Duodenal mucosa (tissue), 2 donors: ENCODE measurements around the gene PYGB.

ENCODE experiments used
- H3K27ac ChIP-seq: one replicate; pipeline ENCODE4 v1.7.0; 2013; ENCODE audit warnings: low read depth, low read length
- H3K27me3 ChIP-seq, 2 donors: one replicate each; pipeline ENCODE4 v1.7.0; 2013; ENCODE audit warnings: low read length in 2 of 2, control low read depth in 1 of 2; ENCODE audit not compliant: insufficient read depth in 2 of 2, control insufficient read depth in 1 of 2
- H3K36me3 ChIP-seq, 2 donors: one replicate each; pipeline ENCODE4 v1.7.0; 2013; ENCODE audit warnings: low read length in 2 of 2, control low read depth in 1 of 2; ENCODE audit not compliant: insufficient read depth in 2 of 2, control insufficient read depth in 1 of 2
- H3K4me1 ChIP-seq, 2 donors: one replicate each; pipeline ENCODE4 v1.7.0; 2013; ENCODE audit warnings: low read length in 2 of 2, control low read depth in 1 of 2; ENCODE audit not compliant: insufficient read depth in 2 of 2, control insufficient read depth in 1 of 2
- H3K4me3 ChIP-seq, 2 donors: one replicate each; pipeline ENCODE4 v1.7.0; 2013; ENCODE audit warnings: low read length in 2 of 2, low read depth in 1 of 2
- H3K9ac ChIP-seq, 2 donors: one replicate each; pipeline ENCODE4 v1.7.0; 2013; ENCODE audit warnings: low read length in 2 of 2, low read depth in 1 of 2
- H3K9me3 ChIP-seq, 2 donors: one replicate each; pipeline ENCODE4 v1.7.0; 2013; ENCODE audit warnings: low read length in 2 of 2, control low read depth in 1 of 2; ENCODE audit not compliant: control insufficient read depth in 1 of 2

The PYGB gene

DNA sequence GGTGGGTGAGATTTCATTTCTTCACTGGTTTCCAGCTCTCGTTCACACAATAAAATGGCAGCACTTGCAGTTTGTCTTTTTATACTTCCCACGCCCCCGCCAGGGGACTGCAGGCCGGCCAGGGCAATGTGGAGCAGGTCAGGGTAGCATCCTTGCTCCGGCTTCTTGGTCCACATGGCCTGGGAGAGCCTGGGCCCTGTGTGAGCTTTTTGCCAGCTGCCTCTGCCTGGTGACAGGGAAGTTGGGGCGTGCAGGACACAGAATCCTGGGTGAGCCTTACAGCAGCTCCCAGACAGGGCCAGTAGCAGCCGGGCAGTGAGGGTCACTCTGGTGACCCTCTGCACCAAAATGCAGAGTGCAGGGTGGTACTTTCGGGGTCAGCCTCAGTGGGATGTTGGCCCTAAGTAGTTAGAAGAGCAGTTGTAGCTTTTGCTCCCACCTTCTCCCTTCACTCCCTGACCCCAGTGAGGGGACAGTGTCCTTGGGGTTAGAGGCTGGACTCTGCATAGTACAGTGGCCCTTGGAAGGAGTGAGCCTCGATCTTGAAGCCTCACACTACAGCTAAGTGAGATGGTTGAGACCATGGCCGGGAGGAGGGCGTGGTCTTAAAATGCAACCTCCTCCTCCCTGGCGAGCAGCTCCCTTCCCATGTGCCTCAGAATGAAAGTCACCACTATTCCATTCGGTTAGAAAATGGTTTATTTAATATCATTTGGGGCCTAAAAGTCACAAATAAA is 23.8 kb downstream of the PYGB start:
- H3K27me3 ChIP-seq = no peaks in the 10 kb centered on the region
- no peak overlapping the region for H3K27ac ChIP-seq
- H3K4me1 ChIP-seq = no peaks in the 10 kb centered on the region
- H3K4me3 ChIP-seq = no peak overlapping the region
- H3K9me3 ChIP-seq = no peaks in the 10 kb centered on the region
- H3K36me3 ChIP-seq = peaks cover 20 to 62% of the 10 kb centered on the region in 2 donors
- H3K9ac ChIP-seq = no peak overlapping the region

GRCh38 chr20:25272223-25273000 is 24.5 kb downstream of the PYGB start:
- Histone ChIP-seq H3K9ac (no peak overlapping the region), H3K36me3 (peaks cover 25 to 68% of the 10 kb centered on the region in 2 donors), H3K27ac (no peak overlapping the region), H3K9me3 (no peaks in the 10 kb centered on the region), H3K4me3 (no peak overlapping the region), H3K4me1 (no peaks in the 10 kb centered on the region), H3K27me3 (no peaks in the 10 kb centered on the region)

DNA sequence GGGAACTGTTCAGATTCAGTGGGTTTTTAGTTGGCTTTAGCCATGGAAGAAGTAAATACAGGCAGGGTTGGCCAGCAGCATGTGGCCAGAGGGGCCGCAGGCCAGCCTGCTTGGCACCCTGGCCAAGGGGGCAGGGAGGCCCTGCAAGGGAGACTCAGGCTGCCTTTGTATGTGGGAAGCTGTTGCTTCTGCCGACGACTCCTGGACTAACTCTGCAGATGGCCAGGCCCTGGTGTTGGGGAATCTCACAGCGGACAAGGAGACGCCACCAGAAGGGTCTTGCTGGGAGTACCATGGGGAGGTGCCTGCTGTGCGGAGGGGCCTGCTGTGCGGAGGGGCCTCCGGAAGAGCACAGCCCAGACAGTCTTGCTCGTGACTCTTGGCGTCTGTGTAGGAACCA is 25.2 kb downstream of the PYGB start:
- no peaks in the 10 kb centered on the region for H3K9me3 ChIP-seq
- no peak overlapping the region for H3K27ac ChIP-seq
- H3K27me3 ChIP-seq = no peaks in the 10 kb centered on the region
- H3K4me3 ChIP-seq = no peak overlapping the region
- H3K9ac ChIP-seq = no peak overlapping the region
- H3K4me1 ChIP-seq = no peaks in the 10 kb centered on the region
- peaks cover 31 to 75% of the 10 kb centered on the region in 2 donors for H3K36me3 ChIP-seq

DNA sequence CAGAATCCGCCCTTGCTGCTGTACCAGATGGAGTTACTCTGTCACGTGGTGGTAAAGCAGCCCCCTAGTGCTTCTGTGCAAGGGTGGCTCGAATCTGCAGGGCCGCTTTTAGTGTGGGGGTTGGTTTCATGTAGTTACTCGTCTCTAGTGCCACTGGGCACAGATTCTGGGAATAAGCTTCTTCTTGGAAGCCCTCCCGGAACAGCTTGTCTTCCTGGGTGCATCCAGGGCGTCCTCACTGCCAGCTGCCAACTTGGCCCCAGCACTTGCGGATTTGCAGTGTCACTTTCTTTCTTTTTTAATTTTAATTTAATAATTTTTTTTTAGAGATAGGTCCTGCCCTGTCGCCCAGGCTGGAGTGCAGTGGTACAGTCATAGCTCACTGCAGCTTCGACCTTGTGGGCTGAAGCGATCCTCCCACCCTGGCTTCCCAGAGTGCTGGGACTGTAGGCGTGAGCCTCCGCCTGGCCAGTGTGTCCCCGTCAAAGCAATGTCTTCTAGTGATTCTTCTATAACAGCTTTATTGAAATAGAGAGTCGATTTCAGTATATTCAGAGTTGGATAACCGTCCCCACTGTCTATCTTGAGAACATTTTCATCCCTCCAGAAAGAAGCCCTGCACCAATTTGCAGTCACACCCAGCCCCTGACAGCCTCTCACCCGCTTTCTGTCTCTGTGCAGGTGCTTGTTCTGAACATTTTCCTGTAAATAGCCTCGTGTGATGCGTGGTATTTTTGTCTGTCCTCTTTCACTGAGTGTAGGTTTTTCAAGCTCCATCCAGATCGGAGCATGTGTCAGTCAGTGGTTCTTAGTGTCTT is 25.9 kb downstream of the PYGB start:
- Histone ChIP-seq H3K36me3 (peaks cover 36 to 81% of the 10 kb centered on the region in 2 donors), H3K27ac (no peak overlapping the region), H3K4me1 (no peaks in the 10 kb centered on the region), H3K9me3 (no peaks in the 10 kb centered on the region), H3K27me3 (no peaks in the 10 kb centered on the region), H3K9ac (no peak overlapping the region), H3K4me3 (no peak overlapping the region)

GRCh38 chr20:25274481-25274880 is 26.6 kb downstream of the PYGB start:
- Histone ChIP-seq H3K9me3 (no peaks in the 10 kb centered on the region), H3K36me3 (peaks cover 41 to 86% of the 10 kb centered on the region in 2 donors), H3K27me3 (no peaks in the 10 kb centered on the region), H3K9ac (no peak overlapping the region), H3K4me3 (no peak overlapping the region), H3K4me1 (no peaks in the 10 kb centered on the region), H3K27ac (no peak overlapping the region)

- no peaks in the 10 kb centered on the region for H3K4me1 ChIP-seq
- peaks cover 42 to 87% of the 10 kb centered on the region in 2 donors for H3K36me3 ChIP-seq
- H3K27me3 ChIP-seq = no peaks in the 10 kb centered on the region
- H3K4me3 ChIP-seq = no peak overlapping the region
- no peak overlapping the region for H3K27ac ChIP-seq
- no peak overlapping the region for H3K9ac ChIP-seq
- no peaks in the 10 kb centered on the region for H3K9me3 ChIP-seq
Observed at GRCh38 chr20:25274891-25275812, 27.3 kb downstream of the PYGB start.

GRCh38 chr20:25275813-25276532 is 28.1 kb downstream of the PYGB start:
- no peaks in the 10 kb centered on the region for H3K4me1 ChIP-seq
- no peaks in the 10 kb centered on the region for H3K9me3 ChIP-seq
- no peak overlapping the region for H3K4me3 ChIP-seq
- H3K9ac ChIP-seq = no peak overlapping the region
- no peaks in the 10 kb centered on the region for H3K27me3 ChIP-seq
- H3K27ac ChIP-seq = no peak overlapping the region
- H3K36me3 ChIP-seq = peaks cover 46 to 92% of the 10 kb centered on the region in 2 donors

DNA sequence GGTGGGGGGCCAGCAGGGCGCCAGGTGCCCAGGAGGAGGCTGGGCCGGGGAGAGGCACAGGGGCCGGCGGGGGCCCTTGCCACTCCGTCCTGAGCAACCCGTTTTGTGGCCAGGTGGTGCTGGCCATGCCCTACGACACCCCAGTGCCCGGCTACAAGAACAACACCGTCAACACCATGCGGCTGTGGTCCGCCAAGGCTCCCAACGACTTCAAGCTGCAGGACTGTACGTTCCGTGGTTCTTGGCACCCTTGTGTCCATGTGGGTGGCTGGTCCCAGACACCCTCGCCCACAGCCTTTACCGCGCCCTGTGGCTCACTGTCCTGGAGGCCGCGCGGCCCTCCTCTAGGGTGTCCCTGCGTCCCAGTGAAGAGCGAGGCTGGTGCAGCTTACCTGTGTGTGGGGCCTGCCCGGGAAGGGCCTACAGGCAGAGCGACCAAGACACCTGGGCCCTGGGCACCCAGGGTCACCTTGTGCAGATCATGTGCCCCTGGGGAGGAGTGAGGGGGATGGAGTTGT is 28.7 kb downstream of the PYGB start:
- Histone ChIP-seq H3K4me1 (no peaks in the 10 kb centered on the region), H3K9ac (no peak overlapping the region), H3K4me3 (no peak overlapping the region), H3K27ac (no peak overlapping the region), H3K36me3 (peaks cover 42 to 92% of the 10 kb centered on the region in 2 donors), H3K9me3 (no peaks in the 10 kb centered on the region), H3K27me3 (no peaks in the 10 kb centered on the region)
